ENCODE data around the gene POLR2B.
"Not testable (repeated sequence)": the region's sequence is repeated elsewhere in the genome, so short reads cannot be mapped to it uniquely, and the experiment has no call there.

POLR2B gene

GRCh38 chr4:56978750-56979303, at the start of gene POLR2B:
POLR2B (plus strand) TSS chr4:56978896; CDS start chr4:56978986, 90 bp downstream.
- peak; percentile 90 for DNase-seq

- DNase-seq = no peak
These were observed 48.1 kb upstream of the POLR2B start for GRCh38 chr4:56930638-56931037.

GRCh38 chr4:56931924-56932323, 46.8 kb upstream of the POLR2B start:
- no peak for DNase-seq

GRCh38 chr4:56937262-56937661, 41.4 kb upstream of the POLR2B start:
- peak; percentile 87 for DNase-seq

- not testable (repeated sequence) for DNase-seq
These were observed 38.9 kb upstream of the POLR2B start for GRCh38 chr4:56939826-56940225.

- DNase-seq = no peak
These were observed 38.3 kb upstream of the POLR2B start for GRCh38 chr4:56940403-56940802.

- DNase-seq = no peak
These were observed 37.7 kb upstream of the POLR2B start for GRCh38 chr4:56940971-56941370.

- no peak for DNase-seq
These were observed 37.3 kb upstream of the POLR2B start for GRCh38 chr4:56941403-56941802.

- no peak for DNase-seq
These were observed 24.8 kb upstream of the POLR2B start for GRCh38 chr4:56953680-56954520.

- DNase-seq = no peak
These were observed 20.6 kb upstream of the POLR2B start for GRCh38 chr4:56958111-56958517.

GRCh38 chr4:56959100-56959499, 19.6 kb upstream of the POLR2B start:
- DNase-seq = no peak

- no peak for DNase-seq
These were observed 17.6 kb upstream of the POLR2B start for GRCh38 chr4:56961107-56961500.

GRCh38 chr4:56971383-56971782, 7.3 kb upstream of the POLR2B start:
- DNase-seq = no peak

GRCh38 chr4:56972389-56972788, 6.3 kb upstream of the POLR2B start:
- no peak for DNase-seq

GRCh38 chr4:56972809-56973208, 5.9 kb upstream of the POLR2B start:
- no peak for DNase-seq

- no peak for DNase-seq
These were observed 5.4 kb upstream of the POLR2B start for GRCh38 chr4:56973336-56973735.

GRCh38 chr4:56976283-56976836, 2.3 kb upstream of the POLR2B start:
- no peak for DNase-seq

GRCh38 chr4:56976837-56977320, 1.8 kb upstream of the POLR2B start:
- no peak for DNase-seq

GRCh38 chr4:56977321-56978012, 1.2 kb upstream of the POLR2B start, which contains the start of gene NOA1:
NOA1 (minus strand) TSS chr4:56977606; CDS start chr4:56977585, 21 bp downstream.
- peak; percentile 95 for DNase-seq

GRCh38 chr4:56979421-56980072, 851 bp downstream of the POLR2B start:
- no peak for DNase-seq

GRCh38 chr4:56981795-56982201, 3.1 kb downstream of the POLR2B start:
- DNase-seq = peak; percentile 61

GRCh38 chr4:56986192-56986591, 7.5 kb downstream of the POLR2B start:
- no peak for DNase-seq

- DNase-seq = no peak
These were observed 8.3 kb downstream of the POLR2B start for GRCh38 chr4:56986952-56987351.

All from NCI-H226 (cell line).